ENCODE measurements around the gene PARVA.

The PARVA gene

DNA sequence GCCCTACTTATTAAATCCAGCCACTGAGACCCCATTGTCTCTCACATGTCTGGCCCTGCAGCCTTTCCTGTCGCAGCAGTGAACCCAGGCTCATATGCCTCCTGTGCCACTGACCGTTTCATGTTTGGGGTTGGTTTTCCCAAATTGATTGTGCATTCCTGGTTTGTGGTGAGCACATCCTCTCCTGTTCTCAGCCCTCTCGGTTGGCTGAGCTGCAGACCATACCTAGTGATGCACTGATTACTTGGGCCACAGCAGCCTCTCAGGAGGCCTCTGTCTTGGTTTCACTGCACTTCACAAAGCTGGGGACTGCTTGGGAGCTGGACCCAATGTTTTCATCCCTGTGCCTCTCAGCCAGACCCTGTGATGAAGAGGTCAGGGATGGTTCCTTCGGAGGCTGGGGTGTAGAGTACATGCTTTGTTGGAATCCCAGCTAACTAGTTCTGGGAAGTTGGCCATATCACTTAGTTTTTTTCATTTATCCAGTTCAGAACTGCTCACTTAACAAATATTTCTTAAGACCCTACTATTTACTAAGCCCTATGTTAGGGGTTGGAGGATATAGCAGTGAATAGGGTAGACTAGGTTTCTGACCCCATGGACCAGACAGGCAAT lies 30.9 kb downstream of the PARVA start:
- DNase-seq = no peak

DNA sequence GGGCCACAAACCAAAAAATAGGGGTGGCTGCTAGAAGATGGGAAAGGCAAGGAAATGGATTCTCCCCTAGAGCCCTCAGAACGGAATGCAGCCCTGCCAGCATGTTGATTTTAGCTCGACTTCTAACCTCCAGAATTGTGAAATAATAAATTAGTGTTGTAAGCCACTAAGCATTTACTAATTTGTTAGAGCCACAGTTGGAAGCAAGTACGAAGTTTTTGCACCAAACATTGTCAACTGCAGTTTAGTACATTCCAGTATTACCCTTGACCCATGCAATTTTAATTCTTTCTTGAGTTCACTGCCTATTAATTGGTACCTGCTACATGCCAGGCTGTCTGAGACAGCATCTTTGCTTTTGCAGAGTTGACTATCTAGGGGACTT lies 32.2 kb downstream of the PARVA start:
- DNase-seq = no peak

DNA sequence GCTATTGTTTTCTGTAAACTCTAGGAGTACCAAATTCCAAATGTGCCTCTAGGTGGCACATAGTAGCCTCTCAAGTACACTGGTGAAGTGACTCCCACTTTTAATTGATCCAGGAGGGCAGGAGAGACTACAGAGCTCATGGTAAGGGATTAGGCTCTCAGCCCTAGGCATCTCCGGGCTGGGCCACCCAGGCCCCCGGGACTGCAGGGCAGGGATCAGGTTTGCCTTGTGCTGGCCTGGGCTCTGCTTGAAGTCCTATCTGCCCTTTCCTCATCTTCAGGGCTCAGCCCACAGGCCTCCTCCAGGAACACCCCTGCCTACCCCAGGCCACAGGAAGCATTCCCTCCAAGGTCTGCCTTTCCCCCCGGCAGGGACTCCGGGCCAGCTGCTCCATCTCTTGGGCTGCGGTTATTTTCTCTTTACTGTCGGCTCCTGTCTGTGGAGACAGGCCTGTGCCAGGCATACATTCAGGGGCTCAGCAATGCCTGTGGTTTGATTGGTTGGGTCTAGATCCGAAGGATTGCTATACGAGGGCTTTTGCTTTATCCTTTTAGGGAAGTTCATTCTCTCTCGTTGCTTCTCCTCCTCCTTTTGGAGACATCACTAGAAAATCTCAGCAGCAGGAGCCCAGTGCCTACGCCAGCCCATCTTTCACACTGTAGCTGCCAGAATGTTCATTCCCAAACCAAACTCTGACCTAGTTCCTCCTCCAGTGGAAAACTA lies 32.8 kb downstream of the PARVA start:
- DNase-seq = no peak

DNA sequence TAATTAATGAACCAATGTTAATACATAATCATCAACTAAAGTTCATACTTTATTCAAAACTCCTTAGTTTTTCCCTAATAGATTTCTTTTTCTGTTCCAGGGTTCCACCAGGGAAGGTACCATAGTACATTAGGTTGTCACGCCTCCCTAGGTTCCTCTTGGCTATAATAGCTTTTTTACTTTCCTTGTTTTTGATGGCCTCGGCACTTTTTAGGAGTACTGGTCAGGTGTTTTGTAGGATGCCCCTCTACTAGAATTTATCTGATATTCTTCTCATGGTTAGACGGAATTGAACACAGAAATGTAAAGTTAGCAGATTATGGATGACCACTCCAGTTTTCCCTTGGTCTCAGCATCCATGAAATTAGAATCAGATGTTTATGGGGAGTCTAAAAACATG lies 34.0 kb downstream of the PARVA start:
- no peak for DNase-seq

DNA sequence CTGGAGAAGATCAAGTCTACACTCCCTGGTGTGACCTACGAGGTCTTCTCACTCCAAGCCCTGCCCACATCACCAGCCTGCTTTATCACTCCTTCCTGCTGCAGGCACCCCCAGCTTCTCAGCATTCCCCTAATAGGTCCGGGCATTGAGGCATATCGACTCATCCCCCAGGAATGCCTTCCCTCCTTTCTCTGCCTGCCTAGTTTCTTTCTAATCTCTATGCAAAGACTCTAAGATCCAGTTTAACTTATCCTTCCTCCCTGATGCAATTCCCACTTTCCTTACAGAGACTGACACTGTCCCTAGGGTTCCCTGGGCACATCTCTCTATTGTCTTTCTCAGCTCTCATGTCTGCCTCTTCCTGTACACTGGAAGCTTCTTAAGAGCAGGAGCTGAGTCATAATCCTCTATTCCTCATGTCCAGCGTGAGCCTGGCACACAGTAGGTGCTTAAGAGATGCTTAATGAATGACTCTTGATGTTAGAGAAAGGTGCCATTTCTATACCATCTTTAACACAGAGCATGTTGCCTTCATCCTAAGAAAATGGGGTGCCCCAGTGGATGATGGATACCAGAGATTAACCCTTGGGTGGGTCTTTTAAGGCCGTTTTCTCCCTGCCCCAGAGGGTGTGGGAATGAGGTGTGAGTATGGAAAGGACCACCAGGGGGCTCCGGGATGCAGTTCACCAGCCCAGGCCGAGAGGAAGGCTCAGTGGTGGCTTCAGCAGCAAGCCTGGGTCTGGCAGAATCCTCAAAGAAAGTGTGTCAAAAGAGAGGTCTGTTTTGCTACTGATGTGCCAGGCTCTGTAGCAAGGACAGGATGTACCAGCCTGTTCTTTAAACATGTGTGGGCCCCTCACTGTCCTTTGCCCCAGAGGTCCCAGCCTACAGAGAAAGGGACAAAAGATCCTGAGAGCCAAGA lies 34.7 kb downstream of the PARVA start:
- peak; percentile 52 for DNase-seq

DNA sequence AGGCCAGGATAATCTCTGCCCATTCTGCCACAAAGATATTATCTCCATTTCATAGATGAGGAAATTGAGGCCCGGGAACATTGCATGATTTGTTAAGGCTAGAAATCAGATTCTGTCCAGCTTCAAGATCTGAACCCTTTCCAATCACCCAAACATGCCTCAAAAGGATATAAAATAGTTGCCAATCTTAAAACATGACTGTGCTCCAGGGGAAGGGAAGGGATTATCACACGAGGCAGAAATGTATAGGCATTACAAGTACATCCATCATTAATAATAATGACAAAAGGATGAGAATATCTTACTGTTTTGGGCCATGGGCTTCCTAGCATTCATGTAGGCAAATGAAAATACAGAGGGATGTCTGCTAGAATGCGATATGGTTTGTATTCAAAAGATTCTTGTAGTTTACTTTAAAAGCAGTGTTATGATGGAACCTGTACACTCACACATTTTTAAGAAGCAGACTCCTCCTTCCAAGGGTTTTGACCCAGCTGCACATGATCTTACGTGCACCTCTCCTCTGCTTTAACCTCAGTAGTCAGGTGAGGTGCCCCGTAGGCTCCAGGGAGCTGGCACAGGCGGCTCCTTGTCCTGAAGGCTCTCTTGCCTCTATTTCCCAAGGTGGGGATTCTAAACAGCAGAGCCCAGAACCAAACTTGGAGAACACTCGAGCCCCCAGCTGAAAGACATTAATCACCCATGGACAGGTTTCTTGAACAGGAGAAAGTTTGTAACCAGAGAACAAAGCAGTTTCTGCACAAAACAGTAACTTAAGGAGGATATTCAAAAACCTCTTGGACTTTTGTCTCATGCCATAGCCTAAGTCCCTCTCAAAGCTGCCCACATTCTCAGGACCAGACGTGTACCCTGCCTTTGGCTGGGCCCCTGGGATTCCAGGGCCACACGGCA lies 36.0 kb downstream of the PARVA start:
- no peak for DNase-seq

DNA sequence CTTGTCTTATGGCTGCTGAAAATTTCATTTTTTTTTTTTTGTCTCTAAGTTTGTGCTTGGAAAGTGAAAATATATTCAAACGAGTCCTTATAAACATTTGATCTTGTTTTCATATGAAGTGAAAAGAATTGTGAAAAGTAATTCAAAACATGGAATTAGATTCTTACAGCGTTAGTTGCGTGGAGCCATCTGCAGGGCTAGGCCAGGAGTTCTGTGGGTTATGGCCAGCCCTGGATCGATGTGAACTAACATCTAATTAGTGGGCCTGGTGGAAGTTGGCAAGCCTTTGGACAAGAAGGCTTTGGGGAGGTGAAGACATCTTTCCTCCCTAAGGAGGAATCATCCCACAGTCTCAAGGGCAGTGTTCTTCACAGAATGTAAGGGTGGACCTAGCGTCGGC lies 37.2 kb downstream of the PARVA start:
- DNase-seq = no peak

DNA sequence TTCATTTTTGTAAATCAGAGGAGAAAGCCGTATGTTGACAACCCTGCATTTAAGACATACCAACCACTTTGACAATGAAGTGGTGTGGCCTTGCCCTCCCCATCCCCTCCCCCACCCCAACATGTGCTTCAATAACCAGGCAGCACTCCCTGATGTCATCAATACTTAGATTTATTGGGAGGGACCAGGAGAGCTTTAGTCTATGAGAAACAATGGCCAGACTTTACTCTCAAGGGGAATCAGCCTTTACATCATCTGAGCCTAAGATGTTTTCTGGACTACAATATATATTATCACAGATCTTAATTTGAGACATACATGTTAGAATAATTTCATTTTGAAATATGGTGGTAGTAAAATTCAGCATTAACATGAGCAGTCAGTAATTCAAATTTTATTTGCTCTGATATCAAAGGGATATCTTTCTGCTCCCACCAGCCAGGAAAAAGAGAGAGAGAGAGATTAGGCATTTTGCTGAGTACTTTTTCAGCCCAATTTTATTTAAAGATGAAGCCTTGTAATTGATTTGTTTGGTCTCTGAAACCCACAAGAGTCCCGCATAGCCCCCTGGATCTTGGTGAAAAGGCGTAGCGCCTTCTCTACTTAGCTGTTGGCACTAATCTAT lies 38.1 kb downstream of the PARVA start:
- no peak for DNase-seq

DNA sequence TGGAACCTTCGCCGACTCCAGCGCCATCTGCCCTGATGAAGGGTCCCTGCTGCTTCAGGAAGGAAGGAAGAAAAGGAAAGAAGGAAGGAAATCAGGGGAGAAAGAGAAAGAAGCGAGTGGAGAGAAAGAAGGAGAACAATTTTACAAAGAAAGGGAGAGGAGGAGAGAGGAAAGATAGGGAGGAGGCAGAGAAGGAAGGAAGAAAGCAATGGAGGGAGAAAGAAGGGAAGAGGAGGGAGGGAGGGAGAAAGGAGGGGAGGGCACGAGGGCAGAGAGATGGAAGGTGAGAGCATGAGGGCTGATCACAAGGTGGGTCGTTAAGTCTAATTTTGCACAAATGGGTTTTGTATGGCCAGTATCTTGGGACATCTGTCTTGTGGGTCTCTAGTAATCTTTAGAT lies 39.2 kb downstream of the PARVA start:
- no peak for DNase-seq

DNA sequence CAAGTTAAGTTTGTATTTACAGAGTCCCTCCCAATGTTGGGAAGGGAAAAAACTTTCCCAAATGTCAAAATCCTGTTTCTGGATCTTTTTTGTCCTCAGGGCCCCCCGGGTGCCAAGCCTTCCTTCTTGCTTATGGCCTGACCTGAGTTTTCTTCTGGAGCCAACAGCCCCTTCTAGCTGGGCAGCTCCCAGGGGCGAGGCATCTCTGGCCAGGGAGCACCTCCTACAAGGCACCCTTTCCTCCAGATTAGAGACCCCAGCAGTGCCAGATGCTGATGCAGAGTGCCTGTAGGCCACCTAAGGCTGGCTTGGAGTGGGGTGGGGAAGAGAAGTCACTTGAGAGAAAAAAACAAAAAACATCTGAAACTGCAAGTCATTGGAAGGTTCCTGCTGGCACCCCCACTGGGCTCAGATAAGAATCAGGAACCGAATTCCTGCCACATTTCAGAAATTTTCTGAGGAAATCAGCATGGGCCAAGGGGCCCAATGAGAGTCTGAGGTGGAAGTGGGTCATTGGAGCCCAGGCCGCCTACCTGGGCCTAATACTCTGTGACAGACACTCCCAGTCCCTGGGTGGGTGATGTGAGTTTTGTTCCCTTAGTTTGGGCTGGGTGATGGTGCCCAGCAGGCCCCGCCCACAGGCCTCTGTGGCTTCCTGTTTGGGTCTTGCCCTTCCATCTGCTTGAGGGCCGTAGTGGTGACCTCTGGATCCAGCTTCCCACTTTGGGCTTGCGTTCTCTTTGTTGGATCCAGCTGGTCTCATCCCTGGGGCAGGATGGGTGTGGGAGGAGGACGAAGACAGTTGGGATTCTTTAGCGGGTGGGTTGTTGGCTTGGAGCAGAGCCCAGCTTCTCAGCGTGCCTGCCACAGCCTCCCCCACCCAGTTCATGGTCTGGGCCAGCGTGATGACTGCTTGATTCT lies 40.6 kb downstream of the PARVA start:
- DNase-seq = no peak

DNA sequence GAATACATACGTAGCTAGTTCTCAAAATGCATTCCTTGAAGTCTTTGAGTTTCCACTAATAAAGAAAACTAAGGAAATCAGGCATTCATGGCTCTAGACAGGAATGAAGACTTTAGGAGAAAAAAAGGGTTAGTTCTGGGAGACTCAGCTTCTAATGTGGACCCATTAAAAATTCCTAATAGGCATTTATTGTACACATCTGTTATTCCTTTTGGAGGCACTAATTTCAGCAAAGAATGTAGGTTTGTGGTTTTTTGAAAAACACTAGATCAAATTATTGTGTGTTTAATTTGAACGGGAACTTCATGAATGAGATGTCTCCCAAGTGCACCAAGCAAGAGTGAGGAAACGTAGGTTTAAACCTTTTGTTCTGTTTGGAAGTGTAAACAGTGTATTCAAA lies 42.7 kb downstream of the PARVA start:
- no peak for DNase-seq

DNA sequence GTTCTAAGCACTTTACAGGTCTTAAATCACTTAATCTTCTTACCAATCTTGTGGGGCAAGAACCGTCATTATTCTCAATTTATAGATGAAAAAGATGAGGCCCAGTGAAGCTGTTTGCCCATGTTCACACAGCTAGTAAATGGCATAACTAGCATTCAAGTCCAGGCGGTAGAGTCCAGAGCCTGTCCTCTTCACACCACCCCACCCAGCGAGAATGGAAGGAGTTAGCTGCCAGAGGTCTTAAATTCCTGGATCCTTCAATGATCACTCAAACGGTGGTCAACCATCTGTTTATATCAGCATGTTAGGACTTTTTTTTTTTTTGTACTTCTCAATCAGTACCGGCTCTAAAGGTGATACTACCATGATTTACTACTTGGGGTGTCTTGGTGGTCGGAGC lies 43.3 kb downstream of the PARVA start:
- DNase-seq = no peak

DNA sequence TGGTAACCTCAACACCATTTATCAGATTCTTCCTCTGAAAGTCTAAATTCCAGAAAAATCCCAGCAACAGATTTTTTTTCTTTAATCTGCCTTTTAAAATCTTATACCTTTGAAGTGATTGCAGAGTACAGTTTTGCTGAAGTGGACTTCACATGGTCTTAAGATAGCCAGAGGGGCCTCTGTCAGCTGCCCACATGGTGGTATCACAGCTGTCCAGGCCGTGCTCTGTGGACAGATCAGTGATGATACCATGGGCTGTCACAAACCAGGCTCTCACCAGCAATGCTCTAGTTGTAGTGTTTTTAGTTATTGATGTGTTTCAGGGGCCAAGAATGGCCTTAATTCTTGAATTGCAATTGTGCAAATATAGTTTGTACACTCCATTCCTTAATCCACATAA lies 44.0 kb downstream of the PARVA start:
- no peak for DNase-seq

DNA sequence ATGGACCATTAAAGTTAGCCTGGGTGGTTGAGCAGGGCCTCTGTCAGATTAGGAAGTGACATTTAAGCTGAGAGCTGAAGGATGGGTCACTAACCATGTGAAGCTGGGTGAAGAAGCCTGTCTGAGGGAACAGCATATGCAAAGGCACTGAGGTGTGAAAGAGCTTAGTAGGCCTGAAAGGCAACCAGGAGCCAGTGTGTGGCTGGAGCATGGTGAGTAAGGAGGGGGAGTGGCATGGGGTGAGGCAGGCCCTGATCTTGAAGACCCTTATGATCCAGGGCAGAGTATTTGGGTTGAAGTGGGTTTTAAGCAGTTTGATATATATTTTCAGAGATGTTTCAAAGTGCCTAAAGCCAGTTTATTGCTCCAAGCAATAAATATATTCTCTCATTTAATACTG lies 48.8 kb downstream of the PARVA start:
- DNase-seq = no peak

DNA sequence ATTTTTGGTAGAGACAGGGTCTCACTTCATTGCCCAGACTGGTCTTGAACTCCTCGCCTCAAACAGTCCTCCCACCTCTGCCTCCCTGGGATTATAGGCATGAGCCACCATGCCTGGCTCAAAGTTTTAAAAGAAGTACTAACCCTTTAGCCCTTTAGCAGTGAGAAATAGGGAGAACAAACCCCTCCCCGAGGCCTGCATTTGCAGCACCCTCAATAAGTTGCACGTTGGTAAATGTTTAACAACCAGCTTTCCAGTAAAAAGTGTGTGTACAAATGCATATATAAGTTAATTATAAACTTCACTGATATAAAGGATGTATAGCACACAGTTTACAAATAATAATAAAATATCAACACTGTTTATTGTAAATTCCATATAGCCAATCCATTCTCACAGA lies 51.8 kb downstream of the PARVA start:
- no peak for DNase-seq

DNA sequence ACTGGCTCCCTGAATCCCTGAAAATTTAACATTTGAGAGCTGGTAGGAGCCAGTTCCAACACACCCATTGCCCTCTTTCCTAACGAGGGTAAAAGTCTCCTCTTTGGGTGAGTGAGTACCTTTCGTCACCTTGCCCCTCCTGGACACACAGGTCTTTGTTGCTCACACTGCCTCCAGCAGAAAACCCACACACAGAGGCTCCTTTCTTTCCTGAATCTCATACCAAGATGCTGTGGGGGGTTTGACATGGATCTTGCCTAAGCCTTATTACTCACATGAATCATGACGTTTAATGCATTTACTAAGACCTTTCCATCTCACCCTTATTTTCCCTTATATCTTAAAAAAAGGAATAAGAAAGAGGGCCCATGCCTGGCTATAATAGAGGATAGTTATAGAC lies 53.0 kb downstream of the PARVA start:
- no peak for DNase-seq

DNA sequence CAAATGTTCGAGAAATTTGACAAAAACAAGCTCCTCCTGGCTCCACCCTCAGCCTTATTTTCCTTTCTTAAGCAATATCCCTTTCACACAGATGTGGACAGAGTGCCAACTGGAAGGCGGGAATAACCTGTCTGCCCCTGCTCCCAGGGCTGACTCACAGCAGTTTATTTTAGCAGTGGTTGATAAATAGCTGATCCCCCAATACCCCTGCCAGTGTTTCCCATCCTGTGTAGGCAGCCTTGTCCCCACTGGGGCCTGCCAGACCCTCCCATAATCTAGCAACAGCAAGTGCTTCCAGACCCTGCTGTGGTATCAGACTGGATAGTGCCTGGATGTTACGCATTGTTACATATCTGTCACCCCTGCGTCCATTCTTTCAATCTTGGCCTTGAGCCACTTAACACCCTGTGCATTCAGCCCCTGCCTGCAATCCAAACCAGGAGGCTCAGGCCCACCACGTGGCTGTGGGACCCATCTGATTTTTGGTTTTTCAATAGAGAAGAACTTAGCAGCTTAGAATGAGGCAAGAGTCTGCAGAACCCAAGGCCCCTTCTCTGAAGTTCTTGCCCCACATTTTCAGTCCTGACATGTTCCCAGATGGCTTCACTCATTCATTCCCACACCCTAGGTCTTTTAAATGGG lies 53.7 kb downstream of the PARVA start:
- DNase-seq = no peak

DNA sequence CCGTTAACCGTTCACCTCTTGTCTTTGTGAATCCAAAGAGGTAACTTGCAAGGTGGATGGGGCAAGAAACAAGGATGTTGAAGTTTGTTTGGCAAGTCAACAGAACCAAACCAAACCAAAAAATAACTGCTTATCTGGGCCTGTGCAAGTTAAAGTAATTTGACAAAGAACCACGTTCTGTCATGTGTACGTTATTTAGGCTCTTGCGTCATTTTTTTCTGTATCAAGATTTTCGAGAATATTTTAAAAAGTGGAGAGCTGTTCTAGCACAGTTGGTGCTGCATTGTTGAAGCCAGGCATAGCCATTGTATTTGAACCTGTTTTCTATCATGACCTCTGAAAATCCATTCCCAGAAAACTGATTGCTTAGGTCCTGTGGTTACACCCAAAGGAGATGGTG lies 55.1 kb downstream of the PARVA start:
- DNase-seq = no peak

DNA sequence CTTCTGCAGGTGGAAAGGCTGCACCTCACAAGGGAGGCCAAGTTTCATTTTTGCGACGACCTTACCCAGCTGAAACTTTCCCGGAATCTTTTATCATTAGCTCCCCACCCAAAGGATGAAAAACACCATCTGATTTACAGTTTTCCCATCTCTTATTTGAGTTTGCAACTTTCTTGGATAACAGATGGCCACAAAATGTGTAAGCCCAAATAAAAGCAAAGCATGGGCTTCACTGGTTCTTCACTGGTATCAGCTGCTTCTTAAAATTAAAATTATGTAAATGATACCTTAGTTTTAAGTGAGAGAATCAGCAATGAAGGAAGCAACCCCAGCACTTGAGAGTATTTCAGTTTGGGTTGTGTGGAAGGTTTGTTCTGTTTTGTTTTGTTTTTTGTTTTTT lies 55.8 kb downstream of the PARVA start:
- DNase-seq = no peak

DNA sequence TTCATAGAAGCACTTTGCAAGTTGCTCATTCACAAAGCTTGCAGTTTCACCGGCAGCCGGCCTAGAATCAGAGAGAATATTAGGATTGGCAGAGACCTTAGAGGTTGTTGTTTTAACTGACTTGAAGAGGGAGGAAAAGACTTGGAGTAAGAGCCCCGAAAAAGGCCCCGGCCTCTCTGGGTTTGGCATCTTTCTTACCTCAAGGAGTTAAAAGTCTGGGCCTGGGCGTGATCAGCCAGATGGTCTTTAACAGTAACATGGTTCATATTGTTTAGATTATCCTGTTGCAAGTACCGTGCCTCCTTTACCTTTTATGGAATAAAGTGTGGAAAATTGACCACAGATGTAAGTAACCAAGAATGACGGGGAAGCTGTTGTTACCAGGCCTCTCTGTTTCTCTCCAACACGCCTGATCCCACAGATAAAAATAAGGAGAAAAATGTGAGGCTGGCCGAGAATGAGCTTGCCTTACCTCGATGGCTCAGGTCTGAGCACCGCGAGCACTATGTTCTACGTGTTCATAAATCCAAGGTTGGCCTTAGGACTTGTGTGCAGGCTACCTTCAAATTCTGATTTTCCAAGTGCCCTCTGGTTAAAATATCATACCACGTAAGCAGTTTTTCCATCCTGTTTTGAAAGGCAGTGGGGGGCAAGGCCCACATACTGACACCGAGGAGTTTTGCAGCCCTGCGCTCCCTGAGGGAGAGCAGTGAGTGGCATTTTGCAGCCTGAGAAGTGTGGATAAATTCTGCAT lies 56.4 kb downstream of the PARVA start:
- DNase-seq = no peak
